ENCODE results near the gene NDUFA6. TPM values are rescaled to one million over a fixed set of nuclear protein-coding genes. Genes with fewer than 3 reads are reported as not detected.

The NDUFA6 gene
- total and polyA plus RNA-seq, 2 of the 13 experiments (the other 11 are each of a cell fraction or from before 2014, with no cell fraction given), result 68.5 to 87.8 TPM

- TF ChIP-seq ARID5B (CRISPR knock-in tag; IDR thresholded peaks at IDR 0.05), result peak; percentile 51
- no peak; the same call in 1 of the 2 replicates for TF ChIP-seq ZNF724P (CRISPR knock-in tag; IDR thresholded peaks at IDR 0.05; ENCODE audit: borderline replicate concordance)
- no peak for TF ChIP-seq ZNF326 (CRISPR knock-in tag; IDR thresholded peaks at IDR 0.05; ENCODE audit: borderline replicate concordance)
- TF ChIP-seq KDM6A (CRISPR knock-in tag; IDR thresholded peaks at IDR 0.05; ENCODE audit: low read depth), result no peak
- TF ChIP-seq DMAP1 (CRISPR knock-in tag; IDR thresholded peaks at IDR 0.05), result peak; percentile 74; the same call in 1 of the 2 replicates
- TF ChIP-seq TAF1 (CRISPR knock-in tag; IDR thresholded peaks at IDR 0.05), result peak; percentile 79
- no peak for TF ChIP-seq ZNF18 (CRISPR knock-in tag; IDR thresholded peaks at IDR 0.05; ENCODE audit: insufficient replicate concordance)
- no peak for TF ChIP-seq CERS6 (CRISPR knock-in tag; IDR thresholded peaks at IDR 0.05)
- TF ChIP-seq FOXA3 (CRISPR knock-in tag; IDR thresholded peaks at IDR 0.05), result peak; percentile 23; the same call in 1 of the 2 replicates
- no peak for TF ChIP-seq HBP1 (CRISPR knock-in tag; IDR thresholded peaks at IDR 0.05; ENCODE audit: low read depth)
- TF ChIP-seq GLMP (CRISPR knock-in tag; IDR thresholded peaks at IDR 0.05; ENCODE audit: borderline replicate concordance), result no peak
- no peak for TF ChIP-seq TBL1XR1 (IDR thresholded peaks at IDR 0.05; ENCODE audit: borderline replicate concordance, low read length, partially characterized antibody)
- TF ChIP-seq HIC2 (CRISPR knock-in tag; IDR thresholded peaks at IDR 0.05; ENCODE audit: low read depth), result peak; percentile 96
- peak; percentile 82 for TF ChIP-seq ZNF782 (CRISPR knock-in tag; IDR thresholded peaks at IDR 0.05; ENCODE audit: borderline replicate concordance)
- no peak for TF ChIP-seq GABPA (IDR thresholded peaks at IDR 0.05; ENCODE audit: low read depth, low read length)
- TF ChIP-seq GABPA (CRISPR knock-in tag; IDR thresholded peaks at IDR 0.05; ENCODE audit: low read depth), result 0 out of 2 replicates have a peak, but pooled peaks have one; percentile 48
- no peak for TF ChIP-seq NCOA5 (CRISPR knock-in tag; IDR thresholded peaks at IDR 0.05)
- TF ChIP-seq ZNF841 (CRISPR knock-in tag; IDR thresholded peaks at IDR 0.05; ENCODE audit: borderline replicate concordance), result no peak; the same call in 1 of the 2 replicates
Observed at GRCh38 chr22:42070517-42071422, 19.8 kb downstream of the NDUFA6 start, which contains the start of gene NAGA (continued).

Measured in HepG2 (cell line).